HCT116 (cell line): ENCODE results near the gene BATF3. TPM values are rescaled to one million over a fixed set of nuclear protein-coding genes. Genes with fewer than 3 reads are reported as not detected.

Experiments used
- ATAC-seq: fragments of 200-7000 bp; cut with Tn5 transposase; 2 replicates; pipeline ENCODE4 v1.9.1; 2020; ENCODE audit warnings: mild to moderate bottlenecking, moderate library complexity
- BruUV-seq: library from RNA; stranded (reverse); fragments of 400-500 nt; replicated peaks from 2 replicates; lab custom pipeline; 2021; lab: Mats Ljungman, UMichigan
- CTCF ChIA-PET: fragments of 300-600 bp; sonication (Branson Sonifier 250); formaldehyde crosslinking; loops from one replicate; lab custom pipeline; 2021; ENCODE audit warnings: antibody characterized with exemption; lab: Charles Lee
- POLR2A ChIA-PET: fragments of 300-600, 350-600 bp; sonication (Branson Sonifier 250); formaldehyde crosslinking; loops from one replicate; lab custom pipeline; 2021; ENCODE audit warnings: antibody characterized with exemption; lab: Charles Lee
- RAD21 ChIA-PET, 2 experiments: fragments of 300-600 bp; sonication (Branson Sonifier 250); formaldehyde crosslinking; loops; one replicate each; lab custom pipeline; 2023; ENCODE audit warnings: low total read pairs in 2 of 2; ENCODE audit not compliant: uncharacterized antibody in 2 of 2, unreplicated experiment in 2 of 2, low non-redundant PET in 1 of 2; lab: Charles Lee
- DNase-seq: peaks from one replicate; pipeline ENCODE4 v3.0.0-alpha.2; 2010; ENCODE audit warnings: low read depth, low spot score
- H2AFZ ChIP-seq: fragments of 200-600 bp; shearing (Covaris generic), sonication (generic); 2 replicates; pipeline ENCODE4 v1.6.1; 2017; ENCODE audit warnings: low read depth, mixed run types, mixed read lengths, antibody characterized with exemption, low read length; ENCODE audit not compliant: poor library complexity, severe bottlenecking
- H3K27ac ChIP-seq: 2 replicates; pipeline ENCODE4 v1.5.1; 2012; ENCODE audit warnings: low read depth, low read length
- H3K27me3 ChIP-seq: fragments of 200-600 bp; sonication (generic); 2 replicates; pipeline ENCODE4 v1.6.1; 2016; ENCODE audit warnings: mixed run types, low read length, mixed read lengths; ENCODE audit not compliant: insufficient read depth
- H3K36me3 ChIP-seq, 2 experiments: fragments of 200-500 bp in 1 of 2; fragments of 200-600 bp in 1 of 2; sonication (Bioruptor generic) in 1 of 2; sonication (generic) in 1 of 2; 2 replicates each; pipeline versions ENCODE4 v1.5.1 to v1.6.1; 2014 to 2016; ENCODE audit warnings: low read length in 2 of 2, inconsistent platforms in 1 of 2, mixed read lengths in 1 of 2, mixed run types in 1 of 2; ENCODE audit not compliant: insufficient read depth in 2 of 2, control insufficient read depth in 1 of 2
- H3K4me1 ChIP-seq, 2 experiments: fragments of 200-600 bp in 1 of 2; sonication (generic) in 1 of 2; 2 replicates each; pipeline versions ENCODE4 v1.5.1 to v1.6.1; 2012 to 2017; ENCODE audit warnings: low read length in 2 of 2, inconsistent platforms in 1 of 2, mild to moderate bottlenecking in 1 of 2, mixed read lengths in 1 of 2, mixed run types in 1 of 2, moderate library complexity in 1 of 2; ENCODE audit not compliant: insufficient read depth in 2 of 2, control insufficient read depth in 1 of 2
- H3K4me2 ChIP-seq: fragments of 200-600 bp; sonication (generic); 2 replicates; pipeline ENCODE4 v1.6.1; 2017; ENCODE audit warnings: mixed run types, low read length, mixed read lengths
- H3K4me3 ChIP-seq, 2 experiments: fragments of 200-600 bp in 1 of 2; sonication (generic) in 1 of 2; replicated peaks in 1 of 2; 2 replicates each; pipeline ENCODE4 v1.5.1; 2011 to 2016; ENCODE audit warnings: low read length in 2 of 2, control low read depth in 1 of 2, low read depth in 1 of 2, mild to moderate bottlenecking in 1 of 2, mixed read lengths in 1 of 2, mixed run types in 1 of 2
- H3K79me2 ChIP-seq: fragments of 200-600 bp; sonication (generic); 2 replicates; pipeline ENCODE4 v1.6.1; 2017; ENCODE audit warnings: mild to moderate bottlenecking, mixed run types, low read length, moderate library complexity, mixed read lengths; ENCODE audit not compliant: insufficient read depth
- H3K9ac ChIP-seq: fragments of 200-600 bp; sonication (generic); 2 replicates; pipeline ENCODE4 v1.6.1; 2016; ENCODE audit warnings: low read length, mixed read lengths
- H3K9me2 ChIP-seq: fragments of 200-600 bp; sonication (generic), shearing (Covaris generic); 2 replicates; pipeline ENCODE4 v1.6.1; 2017; ENCODE audit warnings: mixed run types, mild to moderate bottlenecking, moderate library complexity; ENCODE audit not compliant: insufficient read depth
- H3K9me3 ChIP-seq, 2 experiments: fragments of 200-500 bp in 1 of 2; fragments of 200-600 bp in 1 of 2; sonication (Bioruptor generic) in 1 of 2; sonication (generic) in 1 of 2; 2 replicates each; pipeline ENCODE4 v1.6.1; 2014 to 2017; ENCODE audit warnings: low read length in 2 of 2, mixed read lengths in 2 of 2, inconsistent platforms in 1 of 2, low read depth in 1 of 2, mild to moderate bottlenecking in 1 of 2, mixed run types in 1 of 2, moderate library complexity in 1 of 2; ENCODE audit not compliant: control insufficient read depth in 1 of 2, insufficient read depth in 1 of 2
- H4K20me1 ChIP-seq: fragments of 200-600 bp; sonication (generic), shearing (Covaris generic); 2 replicates; pipeline ENCODE4 v1.6.1; 2017; ENCODE audit warnings: mixed run types, mild to moderate bottlenecking, moderate library complexity; ENCODE audit not compliant: insufficient read depth
- CBX3 ChIP-seq: IDR thresholded peaks from 2 replicates; pipeline ENCODE4 v1.6.1; 2012; ENCODE audit warnings: low read depth
- CEBPB ChIP-seq: IDR thresholded peaks from 2 replicates; pipeline ENCODE4 v1.6.1; 2012; ENCODE audit warnings: low read depth
- CTCF ChIP-seq, 3 experiments: fragments of 200-600 bp in 1 of 3; sonication (generic) in 1 of 3; IDR thresholded peaks in 2 of 3; conservative IDR thresholded peaks in 1 of 3; 2 replicates each; pipeline ENCODE4 v1.5.1; 2012 to 2017; ENCODE audit warnings: low read depth in 2 of 3, low read length in 2 of 3, antibody characterized with exemption in 1 of 3, borderline replicate concordance in 1 of 3, control low read depth in 1 of 3, mild to moderate bottlenecking in 1 of 3, mixed read lengths in 1 of 3, mixed run types in 1 of 3, moderate library complexity in 1 of 3; ENCODE audit not compliant: insufficient read depth in 1 of 3
- EGR1 ChIP-seq: IDR thresholded peaks from 2 replicates; pipeline ENCODE4 v1.6.1; 2012; ENCODE audit warnings: low read depth
- POLR2A ChIP-seq: IDR thresholded peaks from 2 replicates; pipeline ENCODE4 v1.7.0; 2011; ENCODE audit warnings: borderline replicate concordance; ENCODE audit not compliant: insufficient read depth, insufficient read length; ENCODE audit errors: extremely low read depth
- POLR2AphosphoS5 ChIP-seq: IDR thresholded peaks from 2 replicates; pipeline ENCODE4 v1.6.1; 2011; ENCODE audit warnings: mild to moderate bottlenecking, low read depth, low read length, moderate library complexity
- SRF ChIP-seq: IDR thresholded peaks from 2 replicates; pipeline ENCODE4 v1.6.1; 2012; ENCODE audit warnings: low read depth
- YY1 ChIP-seq: IDR thresholded peaks from 2 replicates; pipeline ENCODE4 v1.6.1; 2011; ENCODE audit warnings: low read length, low read depth, moderate library complexity, mild to moderate bottlenecking; ENCODE audit not compliant: insufficient replicate concordance; ENCODE audit errors: extremely low read depth
- ZFX ChIP-seq: fragments of 450-650 bp; IDR thresholded peaks from 2 replicates; pipeline ENCODE4 v1.6.1; 2017
- ZNF274 ChIP-seq: fragments of 200-500 bp; sonication (Bioruptor generic); IDR thresholded peaks from 2 replicates; pipeline ENCODE4 v1.6.1; 2014; ENCODE audit warnings: mild to moderate bottlenecking, low read depth, low read length, inconsistent platforms
- intact Hi-C: fragments of 100-400 bp; cut with micrococcal nuclease; formaldehyde crosslinking; loops from 2 replicates; pipeline ENCODE4 v1.10.0; 2022
- total RNA-seq: library from RNA; stranded (reverse); gene quantifications from one replicate; pipeline ENCODE4 v1.2.1, GENCODE V29; 2021; ENCODE audit not compliant: unreplicated experiment

The BATF3 gene
- total RNA-seq, 1 experiment from 2014 or later = 4.8 TPM

DNA sequence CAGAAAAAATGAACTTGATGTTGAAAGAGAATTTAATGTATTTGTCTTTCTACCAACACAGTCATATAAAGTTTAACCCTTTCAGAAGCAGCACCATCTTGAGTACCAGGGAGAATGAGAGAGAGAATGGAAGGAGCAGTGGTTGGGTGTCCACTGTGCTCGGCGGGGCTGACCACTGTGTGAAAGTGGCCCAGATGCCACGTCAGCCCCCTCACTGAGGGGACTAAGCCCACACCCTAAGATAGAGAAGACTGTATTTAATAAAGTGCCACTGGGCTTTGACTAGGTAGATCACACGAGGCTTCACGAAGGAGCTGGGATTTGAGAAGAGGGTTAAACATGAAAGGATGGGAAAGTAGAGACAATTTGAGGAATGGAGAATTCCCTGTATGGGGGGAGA, 31.2 kb downstream of the BATF3 start:
- Histone ChIP-seq H3K4me2 (no peak overlapping the region), H3K27ac (no peak overlapping the region), H3K9me2 (no peaks in the 10 kb centered on the region), H4K20me1 (no peaks in the 10 kb centered on the region), H3K4me3 (no peak overlapping the region), H3K79me2 (no peaks in the 10 kb centered on the region), H3K4me1 (peaks cover 7 to 26% of the 10 kb centered on the region in 2 experiments; a peak in 3 of 4 replicates), H2AFZ (peak overlapping the region; percentile 28), H3K9me3 (no peaks in the 10 kb centered on the region), H3K27me3 (no peaks in the 10 kb centered on the region), H3K36me3 (no peaks in the 10 kb centered on the region), H3K9ac (no peak overlapping the region)
- no TSS peak for BruUV-seq
- no peak for TF ChIP-seq CTCF (IDR thresholded peaks at IDR 0.05 in 2 of 3, conservative IDR thresholded peaks at IDR 0.05 in 1 of 3; ENCODE audit: borderline replicate concordance in 1 of 3, insufficient read depth in 1 of 3, low read depth in 2 of 3, low read length in 2 of 3)
- no peak for TF ChIP-seq CBX3
- no peak for TF ChIP-seq ZFX
- no peak for TF ChIP-seq EGR1
- no peak for TF ChIP-seq ZNF274
- no peak for TF ChIP-seq POLR2A
- no peak for TF ChIP-seq POLR2AphosphoS5
- no peak for TF ChIP-seq SRF
- TF ChIP-seq YY1 = no peak
- no peak for TF ChIP-seq CEBPB
- POLR2A ChIA-PET = interaction anchor here (1.4 kb wide), 1 partner anchor 60 kb away, joined by 3 read pairs; the partner anchor contains the start of gene ATF3
- ATAC-seq (no peak), DNase-seq (no peak)
- intact Hi-C loops = no loop called here
- RAD21 ChIA-PET = no interaction called here
- CTCF ChIA-PET = interaction anchor here (0.9 to 1.7 kb wide), 2 partner anchors 13 to 31 kb away, joined by 3 to 4 read pairs; partner anchors contain the start of gene BATF3
